ENCODE measurements around the gene CSRP3. TPM values are rescaled to one million over a fixed set of nuclear protein-coding genes. Genes with fewer than 3 reads are reported as not detected.

CSRP3 gene
- total RNA-seq, 1 donor from 2014 or later, result not detected

DNA sequence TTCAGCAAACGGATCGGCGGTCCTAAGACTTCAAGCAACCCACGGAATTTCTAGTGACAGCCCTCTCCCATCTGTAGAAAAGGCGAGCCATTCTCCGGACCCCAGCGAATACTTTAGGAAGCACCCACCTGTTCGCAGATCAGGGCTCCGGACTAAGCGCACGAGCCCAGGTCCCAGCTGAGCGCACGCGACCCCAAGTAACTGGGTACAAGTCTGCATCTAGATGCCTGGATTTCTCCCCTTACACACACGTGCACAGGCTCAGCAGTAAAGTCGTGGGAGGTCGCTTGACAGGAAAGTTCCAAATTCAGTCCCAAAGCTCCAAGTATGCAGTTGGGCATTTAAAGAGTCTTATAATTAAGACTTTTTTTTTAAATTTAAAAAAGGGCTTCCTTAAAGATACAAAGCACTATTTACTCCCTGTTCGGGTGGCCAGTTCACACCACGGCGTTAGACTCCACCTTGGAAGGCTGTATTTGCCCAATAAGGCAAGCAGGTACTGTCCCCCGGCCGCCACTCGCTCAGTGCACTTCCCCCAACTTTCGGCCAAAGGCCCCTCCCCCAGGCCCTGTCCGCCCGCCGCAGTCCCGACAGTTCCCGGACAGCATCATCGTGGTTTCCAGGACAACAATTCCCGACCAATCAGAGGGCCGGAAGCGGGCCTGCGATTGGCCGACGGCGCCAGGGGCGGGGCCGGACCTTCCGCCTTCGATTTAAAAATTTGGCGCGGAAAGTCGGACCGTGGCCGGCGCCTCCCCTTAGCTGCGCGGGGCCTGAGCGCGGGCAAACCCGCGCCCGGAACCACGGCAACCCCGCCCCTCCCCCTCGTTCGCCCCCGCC is 38.9 kb upstream of the CSRP3 start, which contains the start of gene E2F8:
TSS of gene E2F8 (minus strand) at position 526 of the 840 bp plus-strand sequence. CDS start 824 bp downstream, outside the sequence.
- Mint-ChIP-seq H3K9me3 (ENCODE audit: low read depth) (no peaks in the 10 kb centered on the region), H3K4me1 (ENCODE audit: low read depth) (peaks cover 14% of the 10 kb centered on the region), H3K27me3 (ENCODE audit: low read depth) (peaks cover 16% of the 10 kb centered on the region), H3K4me3 (ENCODE audit: unreplicated experiment) (peak within 1 kb of the TSS; percentile 94), H3K36me3 (ENCODE audit: low read depth) (peaks cover 2% of the 10 kb centered on the region), H3K27ac (ENCODE audit: unreplicated experiment) (peak within 1 kb of the TSS; percentile 42)
- TF ChIP-seq, protein P1, sequence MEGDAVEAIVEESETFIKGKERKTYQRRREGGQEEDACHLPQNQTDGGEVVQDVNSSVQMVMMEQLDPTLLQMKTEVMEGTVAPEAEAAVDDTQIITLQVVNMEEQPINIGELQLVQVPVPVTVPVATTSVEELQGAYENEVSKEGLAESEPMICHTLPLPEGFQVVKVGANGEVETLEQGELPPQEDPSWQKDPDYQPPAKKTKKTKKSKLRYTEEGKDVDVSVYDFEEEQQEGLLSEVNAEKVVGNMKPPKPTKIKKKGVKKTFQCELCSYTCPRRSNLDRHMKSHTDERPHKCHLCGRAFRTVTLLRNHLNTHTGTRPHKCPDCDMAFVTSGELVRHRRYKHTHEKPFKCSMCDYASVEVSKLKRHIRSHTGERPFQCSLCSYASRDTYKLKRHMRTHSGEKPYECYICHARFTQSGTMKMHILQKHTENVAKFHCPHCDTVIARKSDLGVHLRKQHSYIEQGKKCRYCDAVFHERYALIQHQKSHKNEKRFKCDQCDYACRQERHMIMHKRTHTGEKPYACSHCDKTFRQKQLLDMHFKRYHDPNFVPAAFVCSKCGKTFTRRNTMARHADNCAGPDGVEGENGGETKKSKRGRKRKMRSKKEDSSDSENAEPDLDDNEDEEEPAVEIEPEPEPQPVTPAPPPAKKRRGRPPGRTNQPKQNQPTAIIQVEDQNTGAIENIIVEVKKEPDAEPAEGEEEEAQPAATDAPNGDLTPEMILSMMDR (IDR thresholded peaks at IDR 0.05), result no peak
- peak; percentile 96 for DNase-seq (ENCODE audit: low spot score)

DNA sequence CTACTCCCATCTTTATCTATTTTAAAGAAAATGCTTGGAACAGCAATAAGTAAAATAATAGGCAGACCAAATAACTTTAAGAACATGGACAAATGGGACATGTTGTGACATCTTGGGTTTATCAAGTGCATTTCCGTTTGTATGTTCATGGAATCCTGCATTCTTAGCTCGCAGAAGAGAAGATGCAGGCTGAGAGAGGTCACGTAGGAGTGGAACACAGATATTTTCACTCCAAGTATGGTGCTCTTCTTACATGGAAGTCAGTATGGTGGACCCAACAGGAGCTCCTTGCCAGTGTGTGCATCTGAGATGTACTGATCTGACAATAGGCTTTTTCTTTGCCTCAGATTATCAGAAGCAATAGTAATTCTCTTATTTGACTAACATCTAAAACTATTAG is 37.3 kb upstream of the CSRP3 start:
- Mint-ChIP-seq H3K4me1 (ENCODE audit: low read depth) (peaks cover 14% of the 10 kb centered on the region), H3K27me3 (ENCODE audit: low read depth) (peaks cover 16% of the 10 kb centered on the region), H3K4me3 (ENCODE audit: unreplicated experiment) (no peak overlapping the region), H3K9me3 (ENCODE audit: low read depth) (no peaks in the 10 kb centered on the region), H3K27ac (ENCODE audit: unreplicated experiment) (no peak overlapping the region), H3K36me3 (ENCODE audit: low read depth) (peaks cover 2% of the 10 kb centered on the region)
- DNase-seq (ENCODE audit: low spot score), result no peak
- TF ChIP-seq, protein P1 (IDR thresholded peaks at IDR 0.05), result no peak

DNA sequence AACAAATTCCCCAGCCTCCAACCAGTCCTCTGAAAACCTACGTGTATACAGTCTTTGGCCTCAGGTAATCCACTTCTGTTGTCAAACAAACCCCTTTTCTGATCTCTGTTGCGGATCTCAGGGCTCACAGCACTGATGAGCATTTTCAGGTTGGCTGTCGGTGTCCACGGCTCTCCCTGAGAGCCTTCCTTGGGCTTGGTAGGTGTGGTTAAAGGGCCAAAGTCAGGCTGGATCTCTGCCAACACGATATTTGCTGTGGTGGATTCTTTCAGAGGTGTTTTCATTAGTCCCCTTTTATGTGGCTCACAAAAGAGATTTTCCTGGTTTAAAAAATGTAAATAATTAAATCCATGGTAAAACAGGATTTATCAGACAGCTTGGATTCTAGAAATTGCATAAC is 36.0 kb upstream of the CSRP3 start:
- Mint-ChIP-seq H3K36me3 (ENCODE audit: low read depth) (peaks cover 2% of the 10 kb centered on the region), H3K9me3 (ENCODE audit: low read depth) (no peaks in the 10 kb centered on the region), H3K27ac (ENCODE audit: unreplicated experiment) (no peak overlapping the region), H3K27me3 (ENCODE audit: low read depth) (peaks cover 9% of the 10 kb centered on the region), H3K4me3 (ENCODE audit: unreplicated experiment) (no peak overlapping the region), H3K4me1 (ENCODE audit: low read depth) (peaks cover 18% of the 10 kb centered on the region)
- TF ChIP-seq, protein P1 (IDR thresholded peaks at IDR 0.05), result no peak
- DNase-seq (ENCODE audit: low spot score), result no peak

DNA sequence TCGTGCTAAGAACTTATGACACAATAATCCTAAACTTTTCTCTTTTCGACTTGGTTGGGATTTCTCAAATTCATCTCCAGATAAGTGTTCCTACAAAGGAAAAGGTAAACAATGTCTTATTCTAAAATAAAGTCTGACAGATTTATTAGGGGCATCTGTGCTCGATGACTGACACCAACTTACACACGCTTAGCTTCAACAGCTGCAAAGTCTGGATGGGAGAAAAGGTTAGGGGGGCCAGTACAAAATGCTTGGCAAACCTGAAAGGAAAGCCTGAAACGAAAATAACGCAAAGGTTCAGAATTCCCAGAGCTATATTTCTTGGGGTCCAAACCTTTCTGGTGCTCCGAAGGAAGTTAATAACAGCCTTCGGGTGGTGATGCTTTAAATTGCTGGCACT is 35.6 kb upstream of the CSRP3 start:
- DNase-seq (ENCODE audit: low spot score), result no peak
- H3K9me3 Mint-ChIP-seq (ENCODE audit: low read depth), result no peaks in the 10 kb centered on the region
- TF ChIP-seq, protein P1 (IDR thresholded peaks at IDR 0.05), result no peak
- H3K27ac Mint-ChIP-seq (ENCODE audit: unreplicated experiment), result no peak overlapping the region
- peaks cover 5% of the 10 kb centered on the region for H3K27me3 Mint-ChIP-seq (ENCODE audit: low read depth)
- H3K4me3 Mint-ChIP-seq (ENCODE audit: unreplicated experiment), result no peak overlapping the region
- H3K36me3 Mint-ChIP-seq (ENCODE audit: low read depth), result peaks cover 2% of the 10 kb centered on the region
- H3K4me1 Mint-ChIP-seq (ENCODE audit: low read depth), result peaks cover 18% of the 10 kb centered on the region

DNA sequence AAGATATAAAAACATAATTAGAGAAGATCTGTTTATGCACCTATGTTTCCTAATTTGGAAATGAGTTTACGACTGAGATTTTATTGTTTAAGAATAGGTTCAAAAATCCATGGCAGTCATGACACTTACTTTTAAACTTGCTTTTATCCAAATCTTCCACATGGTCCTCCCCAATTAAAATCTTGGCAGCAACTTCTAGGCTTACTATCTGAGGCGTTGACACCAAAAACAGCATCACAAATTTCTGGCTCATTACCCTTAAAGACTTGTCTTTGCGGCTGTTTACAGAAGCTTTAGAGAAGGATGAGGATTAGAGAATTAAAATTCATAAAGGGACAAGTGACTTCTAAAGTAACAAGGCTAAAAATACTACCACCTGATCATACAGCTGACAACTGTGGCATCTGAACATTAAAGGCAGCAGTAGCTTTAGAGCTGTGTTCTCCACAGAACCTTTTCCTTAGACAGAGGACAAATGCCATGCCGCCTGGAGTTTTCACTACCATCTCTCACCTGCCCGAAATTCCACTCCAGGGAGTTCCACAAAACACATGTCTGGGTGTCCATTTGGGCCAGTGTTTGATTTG is 32.5 kb upstream of the CSRP3 start:
- Mint-ChIP-seq H3K4me1 (ENCODE audit: low read depth) (peaks cover 5% of the 10 kb centered on the region), H3K9me3 (ENCODE audit: low read depth) (no peaks in the 10 kb centered on the region), H3K36me3 (ENCODE audit: low read depth) (no peaks in the 10 kb centered on the region)

More for the DNA sequence above, 32.5 kb upstream of the CSRP3 start:
- H3K27me3 Mint-ChIP-seq (ENCODE audit: low read depth), result no peaks in the 10 kb centered on the region
- no peak overlapping the region for H3K4me3 Mint-ChIP-seq (ENCODE audit: unreplicated experiment)
- no peak overlapping the region for H3K27ac Mint-ChIP-seq (ENCODE audit: unreplicated experiment)
- TF ChIP-seq, protein P1 (IDR thresholded peaks at IDR 0.05), result no peak
- no peak for DNase-seq (ENCODE audit: low spot score)
